Hepatocyte (in vitro differentiated cells): Measurements from ENCODE around the gene TMEM248. TPM values are rescaled to one million over a fixed set of nuclear protein-coding genes. Genes with fewer than 3 reads are reported as not detected.

Source experiments
- DNase-seq: peaks from one replicate; pipeline ENCODE4 v3.0.0-alpha.2; 2016; ENCODE audit warnings: low spot score
- H2AFZ ChIP-seq: fragments of 200-600 bp; sonication (generic); 2 replicates; pipeline ENCODE4 v1.6.0; 2016; ENCODE audit warnings: antibody characterized with exemption, mild to moderate bottlenecking
- H3K27ac ChIP-seq: fragments of 200-600 bp; sonication (generic); 2 replicates; pipeline ENCODE4 v1.5.1; 2016; ENCODE audit warnings: mild to moderate bottlenecking
- H3K27me3 ChIP-seq: fragments of 200-600 bp; sonication (generic); 2 replicates; pipeline ENCODE4 v1.6.1; 2016
- H3K36me3 ChIP-seq: fragments of 200-600 bp; sonication (generic); replicated peaks from 2 replicates; pipeline ENCODE4 v1.5.1; 2016; ENCODE audit warnings: low read depth; ENCODE audit not compliant: insufficient read depth
- H3K4me1 ChIP-seq: fragments of 200-600 bp; sonication (generic); 2 replicates; pipeline ENCODE4 v1.5.1; 2016; ENCODE audit warnings: mild to moderate bottlenecking, moderate library complexity; ENCODE audit not compliant: insufficient read depth
- H3K4me2 ChIP-seq: fragments of 200-600 bp; sonication (generic); 2 replicates; pipeline ENCODE4 v1.6.0; 2016
- H3K4me3 ChIP-seq: fragments of 200-600 bp; sonication (generic); 2 replicates; pipeline ENCODE4 v1.5.1; 2016; ENCODE audit warnings: mild to moderate bottlenecking
- H3K79me2 ChIP-seq: fragments of 200-600 bp; sonication (generic); 2 replicates; pipeline ENCODE4 v1.6.0; 2017; ENCODE audit warnings: mild to moderate bottlenecking
- H3K9me2 ChIP-seq: fragments of 200-600 bp; sonication (generic); replicated peaks from 2 replicates; pipeline ENCODE4 v1.6.0; 2017; ENCODE audit warnings: mild to moderate bottlenecking; ENCODE audit not compliant: insufficient read depth
- H3K9me3 ChIP-seq: fragments of 200-600 bp; sonication (generic); 2 replicates; pipeline ENCODE4 v1.5.1; 2016; ENCODE audit warnings: low read depth, mild to moderate bottlenecking
- H4K20me1 ChIP-seq: fragments of 200-600 bp; sonication (generic); 2 replicates; pipeline ENCODE4 v1.6.0; 2016; ENCODE audit warnings: mild to moderate bottlenecking; ENCODE audit not compliant: insufficient read depth, poor library complexity, severe bottlenecking
- EZH2 ChIP-seq: fragments of 200-600 bp; sonication (generic); IDR thresholded peaks from 2 replicates; pipeline ENCODE4 v1.6.1; 2016; ENCODE audit warnings: antibody characterized with exemption, mild to moderate bottlenecking, borderline replicate concordance
- EZH2phosphoT487 ChIP-seq: fragments of 200-600 bp; sonication (generic); IDR thresholded peaks from one replicate; pipeline ENCODE4 v1.6.1; 2018; ENCODE audit warnings: antibody characterized with exemption, mild to moderate bottlenecking, low read depth, moderate library complexity; ENCODE audit not compliant: unreplicated experiment, severe bottlenecking
- WGBS: methylation state at CpG from one replicate; pipeline ENCODE4 v1.1.6; 2016; ENCODE audit warnings: low lambda C conversion rate; ENCODE audit errors: missing lambda C conversion rate; 5-methylcytosine and 5-hydroxymethylcytosine counted together
- polyA plus RNA-seq: library from polyadenylated mRNA; unstranded; fragments of >200 nt; fragmentation: Nextera tagmentation; extraction: Ambion mirVana; gene quantifications from 2 replicates; pipeline ENCODE4 v1.2.1, GENCODE V29; 2016
- total RNA-seq: library from RNA; depleted of rRNA; stranded (reverse); fragments of >200 nt; gene quantifications from 2 replicates; pipeline ENCODE4 v1.2.3, GENCODE V29; 2014
- TF ChIP-seq, protein P1 (sequence below): fragments of 200-600 bp; sonication (generic); IDR thresholded peaks from 2 replicates; pipeline ENCODE4 v1.5.1; 2016; ENCODE audit warnings: antibody characterized with exemption, mild to moderate bottlenecking; ENCODE audit not compliant: poor library complexity

TMEM248 gene
- total and polyA plus RNA-seq, 2 experiments from 2014 or later = 80.3 to 91.5 TPM

DNA sequence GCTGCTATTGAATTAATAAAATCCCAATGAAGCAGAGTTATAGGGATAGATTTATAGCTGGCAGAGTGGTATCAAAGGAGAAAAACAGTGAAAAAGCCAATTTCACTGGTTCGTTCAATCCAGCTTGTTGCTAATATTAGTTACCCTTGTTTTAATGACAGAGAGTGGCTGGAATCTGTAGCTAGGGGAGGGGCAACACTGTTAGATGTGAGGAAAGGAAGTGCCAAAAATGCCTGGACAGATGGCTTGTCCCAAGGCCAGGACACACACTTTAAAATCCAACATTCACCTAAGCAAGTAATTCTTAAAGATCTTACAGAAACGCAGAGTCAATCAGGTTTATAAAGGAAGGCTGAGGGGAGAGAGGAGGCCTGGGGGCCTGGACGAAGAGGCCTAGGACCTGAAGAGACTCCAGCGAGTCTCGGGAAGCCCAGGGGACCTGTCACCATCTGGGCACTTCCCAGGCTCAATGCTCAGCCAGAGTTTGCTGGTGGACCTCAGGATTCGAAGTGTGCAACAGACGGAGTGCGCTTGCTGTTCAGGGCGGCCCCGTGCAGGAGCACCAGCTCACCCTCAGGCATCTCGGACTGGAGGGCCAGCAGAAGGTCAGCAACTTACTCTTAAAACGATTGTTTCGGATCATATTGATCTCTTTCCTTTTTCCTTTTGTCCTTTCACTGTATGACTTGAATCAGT, 36.7 kb downstream of the TMEM248 start:
- H3K9me3 ChIP-seq = no peaks in the 10 kb centered on the region
- H3K4me3 ChIP-seq = no peak overlapping the region
- H3K4me2 ChIP-seq = no peak overlapping the region
- no peaks in the 10 kb centered on the region for H3K79me2 ChIP-seq
- H3K36me3 ChIP-seq = no peaks in the 10 kb centered on the region
- H4K20me1 ChIP-seq = no peaks in the 10 kb centered on the region
- no peak for DNase-seq
- no peaks in the 10 kb centered on the region for H3K4me1 ChIP-seq
- no peaks in the 10 kb centered on the region for H3K9me2 ChIP-seq
- TF ChIP-seq EZH2 (no peak), EZH2phosphoT487 (no peak)
- TF ChIP-seq, protein P1, sequence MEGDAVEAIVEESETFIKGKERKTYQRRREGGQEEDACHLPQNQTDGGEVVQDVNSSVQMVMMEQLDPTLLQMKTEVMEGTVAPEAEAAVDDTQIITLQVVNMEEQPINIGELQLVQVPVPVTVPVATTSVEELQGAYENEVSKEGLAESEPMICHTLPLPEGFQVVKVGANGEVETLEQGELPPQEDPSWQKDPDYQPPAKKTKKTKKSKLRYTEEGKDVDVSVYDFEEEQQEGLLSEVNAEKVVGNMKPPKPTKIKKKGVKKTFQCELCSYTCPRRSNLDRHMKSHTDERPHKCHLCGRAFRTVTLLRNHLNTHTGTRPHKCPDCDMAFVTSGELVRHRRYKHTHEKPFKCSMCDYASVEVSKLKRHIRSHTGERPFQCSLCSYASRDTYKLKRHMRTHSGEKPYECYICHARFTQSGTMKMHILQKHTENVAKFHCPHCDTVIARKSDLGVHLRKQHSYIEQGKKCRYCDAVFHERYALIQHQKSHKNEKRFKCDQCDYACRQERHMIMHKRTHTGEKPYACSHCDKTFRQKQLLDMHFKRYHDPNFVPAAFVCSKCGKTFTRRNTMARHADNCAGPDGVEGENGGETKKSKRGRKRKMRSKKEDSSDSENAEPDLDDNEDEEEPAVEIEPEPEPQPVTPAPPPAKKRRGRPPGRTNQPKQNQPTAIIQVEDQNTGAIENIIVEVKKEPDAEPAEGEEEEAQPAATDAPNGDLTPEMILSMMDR = no peak
- no peak overlapping the region for H3K27ac ChIP-seq
- WGBS = 94% methylated on average over 13 of the region's 13 CpGs
- no peak overlapping the region for H2AFZ ChIP-seq
- H3K27me3 ChIP-seq = no peaks in the 10 kb centered on the region

DNA sequence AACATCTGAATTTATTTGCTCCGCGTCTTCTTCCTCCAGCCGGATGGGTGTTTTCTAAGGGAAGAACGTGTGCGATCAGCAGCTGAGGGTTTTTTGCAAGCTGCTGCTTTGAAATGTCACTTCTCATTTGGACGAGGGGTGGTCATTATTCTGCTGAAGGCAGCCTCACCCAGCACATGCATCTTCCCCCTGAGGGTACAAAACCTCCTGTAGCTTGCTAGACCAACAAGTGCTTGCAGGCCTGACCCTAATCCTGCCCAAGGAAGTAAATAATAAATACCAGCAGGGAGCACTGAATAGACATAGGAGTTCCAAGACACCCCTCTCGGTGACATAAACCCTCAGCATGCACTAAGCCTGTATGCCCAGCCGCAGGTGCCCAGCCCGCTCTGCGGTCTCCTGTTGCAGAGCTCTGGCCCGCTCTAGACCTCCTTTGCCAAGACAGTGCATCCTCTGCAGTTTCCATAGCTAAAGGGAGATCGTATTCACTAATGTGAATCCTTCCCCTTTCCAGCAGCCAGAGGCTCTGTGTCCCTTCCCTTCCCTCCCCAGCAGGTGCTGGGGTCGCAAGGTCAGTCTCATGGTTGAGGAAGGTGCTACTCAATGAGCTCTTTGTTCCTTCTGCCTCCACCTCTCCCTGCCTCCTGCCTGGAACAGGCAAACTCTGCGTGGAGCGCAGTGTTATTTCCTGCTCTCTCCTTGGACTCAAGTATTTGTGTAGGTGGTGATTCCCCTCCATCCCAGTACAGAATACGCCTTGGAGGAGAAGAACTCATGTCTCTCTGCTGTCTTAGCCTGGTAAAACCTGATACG, 37.7 kb downstream of the TMEM248 start:
- Histone ChIP-seq H3K4me3 (no peak overlapping the region), H2AFZ (no peak overlapping the region), H3K27ac (no peak overlapping the region), H4K20me1 (no peaks in the 10 kb centered on the region), H3K36me3 (no peaks in the 10 kb centered on the region), H3K27me3 (no peaks in the 10 kb centered on the region), H3K4me1 (no peaks in the 10 kb centered on the region), H3K9me3 (no peaks in the 10 kb centered on the region), H3K9me2 (no peaks in the 10 kb centered on the region), H3K4me2 (no peak overlapping the region), H3K79me2 (no peaks in the 10 kb centered on the region)
- no peak for DNase-seq
- 89% methylated on average over 17 of the region's 17 CpGs for WGBS
- TF ChIP-seq, protein P1 = no peak
- no peak for TF ChIP-seq EZH2phosphoT487

DNA sequence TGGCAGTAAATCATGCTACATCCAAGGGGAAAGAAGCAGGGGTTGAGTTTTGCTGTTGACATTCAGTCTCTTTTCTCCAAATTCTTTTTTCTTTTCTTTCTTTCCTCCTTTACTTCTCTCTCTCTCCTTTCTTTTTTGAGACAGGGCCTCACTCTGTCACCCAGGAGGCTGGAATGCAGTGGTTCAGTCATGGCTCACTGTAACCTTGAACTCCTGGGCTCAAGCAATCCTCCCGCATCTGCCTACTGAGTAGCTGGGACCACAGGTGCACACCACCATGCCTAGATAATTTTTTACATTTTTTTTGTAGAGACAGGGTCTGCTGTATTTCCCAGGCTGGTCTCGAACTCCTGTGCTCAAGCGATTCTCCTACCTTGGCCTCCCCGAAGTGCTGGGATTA, 39.2 kb downstream of the TMEM248 start:
- no peak for DNase-seq
- Histone ChIP-seq H3K27me3 (no peaks in the 10 kb centered on the region), H3K4me1 (no peaks in the 10 kb centered on the region), H4K20me1 (no peaks in the 10 kb centered on the region), H3K27ac (no peak overlapping the region), H3K9me3 (no peaks in the 10 kb centered on the region), H3K9me2 (no peaks in the 10 kb centered on the region), H3K79me2 (no peaks in the 10 kb centered on the region), H3K36me3 (no peaks in the 10 kb centered on the region), H3K4me2 (no peak overlapping the region), H2AFZ (no peak overlapping the region), H3K4me3 (no peak overlapping the region)
- 99% methylated on average over 4 of the region's 4 CpGs for WGBS
- TF ChIP-seq EZH2phosphoT487 (no peak), EZH2 (no peak)
- TF ChIP-seq, protein P1 = no peak
